SK-N-SH (cell line): Measurements from ENCODE around the gene CBLL2.

ENCODE experiments used
- RFX5 ChIP-seq: IDR thresholded peaks from 2 replicates; pipeline ENCODE4 v1.6.1; 2012; ENCODE audit warnings: mild to moderate bottlenecking, improper control_type of control experiment, low read length
- TF ChIP-seq, protein P1 (sequence below): IDR thresholded peaks from 2 replicates; pipeline ENCODE4 v1.4.0; 2012; ENCODE audit warnings: low read depth

DNA sequence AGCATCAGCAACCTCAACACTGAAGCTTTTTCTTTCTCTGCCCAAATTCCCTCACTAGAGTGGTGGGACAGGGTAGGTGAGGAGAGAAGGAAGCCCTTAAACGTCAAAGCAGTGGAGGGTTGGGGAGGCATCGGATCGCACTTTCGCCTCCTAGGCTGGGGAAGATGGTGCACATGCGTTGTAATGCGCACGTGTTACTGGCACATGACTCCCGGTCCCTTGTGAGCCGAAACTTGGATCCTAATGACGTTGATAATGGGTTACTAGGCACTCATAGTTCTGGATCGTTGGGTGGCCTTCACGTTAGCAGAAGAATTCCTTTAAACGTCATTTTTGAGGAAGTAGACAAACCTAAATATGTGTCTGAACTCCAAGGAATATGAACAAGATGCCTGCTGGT lies at the start of gene CBLL2:
- TF ChIP-seq RFX5, result no peak
- TF ChIP-seq, protein P1, sequence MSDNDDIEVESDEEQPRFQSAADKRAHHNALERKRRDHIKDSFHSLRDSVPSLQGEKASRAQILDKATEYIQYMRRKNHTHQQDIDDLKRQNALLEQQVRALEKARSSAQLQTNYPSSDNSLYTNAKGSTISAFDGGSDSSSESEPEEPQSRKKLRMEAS, result no peak
